AG09309 (cell line): ENCODE results near the gene CRTAC1.

Experiments
- DNase-seq: peaks from one replicate; pipeline ENCODE4 v3.0.0-alpha.2; 2010; ENCODE audit warnings: low read depth
- H3K4me3 ChIP-seq: 2 replicates; pipeline ENCODE4 v1.5.1; 2011; ENCODE audit warnings: mild to moderate bottlenecking, low read depth, low read length, moderate library complexity; ENCODE audit not compliant: control insufficient read depth
- TF ChIP-seq, protein P1 (sequence below): IDR thresholded peaks from 2 replicates; pipeline ENCODE4 v1.5.1; 2011; ENCODE audit warnings: mild to moderate bottlenecking, low read depth, low read length, inconsistent platforms; ENCODE audit not compliant: insufficient read depth, control insufficient read depth; ENCODE audit errors: missing control alignments

The CRTAC1 gene

GRCh38 chr10:97981816-97982215 lies 48.6 kb downstream of the CRTAC1 start:
- TF ChIP-seq, protein P1, sequence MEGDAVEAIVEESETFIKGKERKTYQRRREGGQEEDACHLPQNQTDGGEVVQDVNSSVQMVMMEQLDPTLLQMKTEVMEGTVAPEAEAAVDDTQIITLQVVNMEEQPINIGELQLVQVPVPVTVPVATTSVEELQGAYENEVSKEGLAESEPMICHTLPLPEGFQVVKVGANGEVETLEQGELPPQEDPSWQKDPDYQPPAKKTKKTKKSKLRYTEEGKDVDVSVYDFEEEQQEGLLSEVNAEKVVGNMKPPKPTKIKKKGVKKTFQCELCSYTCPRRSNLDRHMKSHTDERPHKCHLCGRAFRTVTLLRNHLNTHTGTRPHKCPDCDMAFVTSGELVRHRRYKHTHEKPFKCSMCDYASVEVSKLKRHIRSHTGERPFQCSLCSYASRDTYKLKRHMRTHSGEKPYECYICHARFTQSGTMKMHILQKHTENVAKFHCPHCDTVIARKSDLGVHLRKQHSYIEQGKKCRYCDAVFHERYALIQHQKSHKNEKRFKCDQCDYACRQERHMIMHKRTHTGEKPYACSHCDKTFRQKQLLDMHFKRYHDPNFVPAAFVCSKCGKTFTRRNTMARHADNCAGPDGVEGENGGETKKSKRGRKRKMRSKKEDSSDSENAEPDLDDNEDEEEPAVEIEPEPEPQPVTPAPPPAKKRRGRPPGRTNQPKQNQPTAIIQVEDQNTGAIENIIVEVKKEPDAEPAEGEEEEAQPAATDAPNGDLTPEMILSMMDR: no peak
- no peak overlapping the region for H3K4me3 ChIP-seq
- DNase-seq: no peak

DNA sequence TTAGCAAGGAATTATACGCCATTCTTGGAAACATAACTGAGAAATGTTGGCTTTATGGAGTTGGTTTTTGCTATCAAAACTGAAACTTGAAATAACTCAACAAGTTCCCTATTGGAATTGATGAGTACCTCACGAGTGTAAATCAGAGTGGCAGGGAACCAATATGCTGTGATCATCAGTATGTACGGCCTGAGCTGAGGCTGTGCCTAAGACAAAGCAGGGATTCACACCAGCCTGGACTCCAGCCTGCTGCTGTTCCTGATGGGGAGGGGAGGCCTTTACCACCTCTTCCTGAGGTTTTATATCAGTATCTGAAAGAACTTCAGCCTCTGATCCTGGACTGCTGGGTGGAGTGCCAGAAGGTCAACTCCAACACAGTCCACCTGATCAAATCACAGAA lies 52.7 kb downstream of the CRTAC1 start:
- TF ChIP-seq, protein P1: no peak
- no peak for DNase-seq

GRCh38 chr10:97975598-97975997 lies 54.8 kb downstream of the CRTAC1 start:
- H3K4me3 ChIP-seq: no peak overlapping the region
- TF ChIP-seq, protein P1: no peak
- DNase-seq: no peak

More for the DNA sequence above, 52.7 kb downstream of the CRTAC1 start:
- no peak overlapping the region for H3K4me3 ChIP-seq

GRCh38 chr10:97974526-97975525 lies 55.6 kb downstream of the CRTAC1 start:
- no peak overlapping the region for H3K4me3 ChIP-seq
- DNase-seq: no peak
- TF ChIP-seq, protein P1: no peak

DNA sequence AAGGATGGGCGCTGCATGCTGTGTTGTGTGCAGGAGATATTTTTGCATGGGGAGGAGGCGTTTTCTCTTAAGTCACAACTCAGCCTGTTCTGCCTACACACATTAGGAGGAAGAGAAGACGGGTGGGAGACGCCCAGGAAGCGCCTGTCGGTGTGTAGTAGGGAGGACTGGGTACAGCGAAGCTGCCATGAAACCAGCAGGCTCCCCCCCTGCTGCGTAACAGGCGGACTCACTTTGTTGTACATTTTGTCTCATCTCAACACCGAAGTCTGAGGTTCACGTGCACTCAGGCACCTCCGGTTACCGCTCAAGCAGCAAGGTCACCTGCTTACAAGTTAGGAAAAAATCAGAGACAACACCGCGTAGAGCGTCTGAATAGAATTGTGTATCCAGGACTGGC lies 56.3 kb downstream of the CRTAC1 start:
- no peak overlapping the region for H3K4me3 ChIP-seq
- no peak for DNase-seq
- TF ChIP-seq, protein P1: no peak

GRCh38 chr10:97969538-97970079 lies 60.8 kb downstream of the CRTAC1 start:
- no peak for DNase-seq
- TF ChIP-seq, protein P1: no peak
- no peak overlapping the region for H3K4me3 ChIP-seq
